Measurements from ENCODE around the gene MYRFL. TPM values are rescaled to one million over a fixed set of nuclear protein-coding genes. Genes with fewer than 3 reads are reported as not detected.
A peak's percentile ranks its signal among the peaks of the same experiment; 100 is the strongest.

The MYRFL gene
- total RNA-seq, 8 experiments from 2014 or later = 0.18 to 0.57 (median 0.33) TPM; not detected in 3

DNA sequence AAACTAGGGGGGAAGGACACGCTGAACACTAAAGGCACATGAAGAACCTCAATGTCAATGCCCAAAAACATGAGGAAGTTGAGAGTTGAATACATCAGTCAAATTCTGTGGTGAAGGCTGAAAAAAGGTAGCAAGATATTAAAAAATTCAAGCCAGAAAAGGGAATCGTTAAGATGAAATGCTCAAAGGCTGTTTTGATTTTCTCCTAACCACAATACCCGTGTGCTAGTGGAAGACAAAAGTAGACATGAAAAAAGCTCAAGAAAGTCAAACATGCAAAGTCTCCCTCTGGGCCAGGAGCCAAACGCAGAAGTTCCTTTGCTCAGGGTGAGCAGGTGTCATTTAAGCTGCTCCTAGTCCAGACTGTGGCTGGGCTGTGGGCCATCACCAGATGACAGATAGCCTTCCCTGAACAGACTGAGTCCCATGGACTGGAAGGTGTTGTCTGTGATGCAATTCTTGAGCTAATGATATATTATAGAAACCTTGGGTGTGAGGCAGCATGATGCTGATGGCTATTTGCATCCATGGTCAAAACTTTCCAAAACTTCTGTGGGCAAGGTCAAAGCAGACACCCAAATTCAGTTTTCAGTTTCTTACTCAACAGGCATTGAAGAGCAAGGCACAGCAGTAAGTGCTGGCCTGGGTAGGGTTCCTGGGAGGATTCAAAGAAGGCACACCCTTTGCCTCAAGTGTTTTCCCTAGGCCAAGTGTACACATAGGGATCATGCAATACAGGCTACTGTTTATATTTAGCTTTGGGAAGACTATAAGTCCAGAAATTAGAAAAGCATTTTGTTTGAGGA, 81.6 kb downstream of the MYRFL start:
- no peak overlapping the region for H3K4me3 ChIP-seq
- 20 to 100% (median 91%) methylated on average over 1 to 4 of the region's 4 CpGs; no CpG with 5 or more reads in 1 of the 10 experiments for WGBS, 10 experiments
- peaks cover 5% of the 10 kb centered on the region in 2 donors for H3K4me1 ChIP-seq (replicated peaks in 1 of 2)
- H3K27ac ChIP-seq = no peak overlapping the region
- ATAC-seq (replicated peaks in 6 of 8) = peak in 2 of 8 experiments; percentile 79 to 93
- in situ Hi-C loops (cut with MboI; ENCODE audit: low pct_unique_long_range_greater_than_20kb in 2 of 9, low sequenced_read_pairs in 9 of 9, unreplicated experiment in 9 of 9) = no loop called here

DNA sequence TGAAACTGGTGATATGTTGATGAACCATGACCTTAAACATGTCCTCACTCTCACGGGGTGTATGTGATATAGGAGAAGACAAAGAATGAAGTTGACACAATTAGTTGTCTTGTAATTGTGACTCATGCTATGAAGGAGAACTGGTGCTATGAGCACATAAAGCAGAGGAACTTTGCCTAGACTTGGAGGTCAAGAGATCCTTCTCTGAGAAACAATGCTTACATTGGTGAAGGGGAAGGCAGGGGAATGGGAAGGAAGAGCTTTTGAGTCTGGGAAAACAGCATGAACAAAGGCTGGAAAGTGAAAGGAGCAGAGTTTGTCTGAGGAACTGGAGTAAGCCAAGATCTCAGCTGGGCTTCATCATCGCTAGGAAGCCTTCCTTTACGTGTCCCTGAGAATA, 83.2 kb downstream of the MYRFL start:
- in situ Hi-C loops (cut with MboI; ENCODE audit: low pct_unique_long_range_greater_than_20kb in 2 of 9, low sequenced_read_pairs in 9 of 9, unreplicated experiment in 9 of 9) = no loop called here
- Histone ChIP-seq H3K4me1 (replicated peaks in 1 of 2) (peaks cover 5% of the 10 kb centered on the region in 2 donors), H3K4me3 (no peak overlapping the region), H3K27ac (no peak overlapping the region)
- ATAC-seq (replicated peaks in 6 of 8) = no peak
- 40 to 93% (median 75%) methylated on average over 1 to 3 of the region's 3 CpGs for WGBS, 10 experiments

DNA sequence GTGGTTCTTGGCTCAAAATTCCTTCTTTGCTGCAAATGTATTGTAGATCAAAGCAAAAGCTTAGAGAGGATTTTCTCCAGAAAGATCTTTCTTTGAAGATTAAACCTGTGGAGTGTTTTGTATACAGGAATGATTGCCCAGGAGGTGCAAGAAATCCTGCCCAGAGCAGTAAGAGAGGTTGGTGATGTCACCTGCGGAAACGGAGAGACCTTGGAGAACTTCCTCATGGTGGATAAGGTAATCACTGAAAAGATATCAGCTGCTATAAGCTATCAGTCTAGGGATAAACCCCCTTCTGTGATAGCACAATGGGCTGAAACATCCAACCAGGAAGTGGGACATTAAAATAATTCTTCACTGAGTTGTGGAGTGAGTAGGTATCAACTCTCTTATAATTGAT, 85.7 kb downstream of the MYRFL start:
- 44 to 94% (median 81%) methylated on average over 2 of the region's 2 CpGs; no CpG with 5 or more reads in 4 of the 10 experiments for WGBS, 10 experiments
- Histone ChIP-seq H3K4me3 (no peak overlapping the region), H3K4me1 (replicated peaks in 1 of 2) (no peaks in the 10 kb centered on the region), H3K27ac (no peak overlapping the region)
- ATAC-seq (replicated peaks in 6 of 8) = no peak
- in situ Hi-C loops (cut with MboI; ENCODE audit: low pct_unique_long_range_greater_than_20kb in 2 of 9, low sequenced_read_pairs in 9 of 9, unreplicated experiment in 9 of 9) = no loop called here

DNA sequence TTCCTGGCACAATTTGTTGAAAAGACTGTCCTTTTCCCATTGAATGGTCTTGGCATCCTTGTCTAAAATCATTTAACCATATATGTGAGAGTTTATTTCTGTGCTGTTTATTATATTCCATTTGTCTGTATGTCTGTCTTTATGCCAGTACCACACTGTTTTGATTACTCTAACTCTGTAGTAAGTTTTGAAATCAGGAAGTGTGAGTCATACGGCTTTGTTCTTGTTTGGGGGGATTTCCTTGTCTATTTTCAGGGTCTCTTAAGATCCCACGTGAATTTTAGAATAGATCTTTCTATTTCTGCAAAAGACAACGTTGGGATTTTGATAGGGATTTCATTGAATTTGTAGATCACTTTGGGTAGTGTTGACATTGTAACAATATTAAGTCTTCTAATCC, 88.5 kb downstream of the MYRFL start:
- Histone ChIP-seq H3K27ac (no peak overlapping the region), H3K4me1 (replicated peaks in 1 of 2) (no peaks in the 10 kb centered on the region), H3K4me3 (no peak overlapping the region)
- no peak for ATAC-seq (replicated peaks in 6 of 8)
- 23 to 100% (median 67%) methylated on average over 1 to 3 of the region's 3 CpGs; no CpG with 5 or more reads in 1 of the 10 experiments for WGBS, 10 experiments
- in situ Hi-C loops (cut with MboI; ENCODE audit: low pct_unique_long_range_greater_than_20kb in 2 of 9, low sequenced_read_pairs in 9 of 9, unreplicated experiment in 9 of 9) = no loop called here

DNA sequence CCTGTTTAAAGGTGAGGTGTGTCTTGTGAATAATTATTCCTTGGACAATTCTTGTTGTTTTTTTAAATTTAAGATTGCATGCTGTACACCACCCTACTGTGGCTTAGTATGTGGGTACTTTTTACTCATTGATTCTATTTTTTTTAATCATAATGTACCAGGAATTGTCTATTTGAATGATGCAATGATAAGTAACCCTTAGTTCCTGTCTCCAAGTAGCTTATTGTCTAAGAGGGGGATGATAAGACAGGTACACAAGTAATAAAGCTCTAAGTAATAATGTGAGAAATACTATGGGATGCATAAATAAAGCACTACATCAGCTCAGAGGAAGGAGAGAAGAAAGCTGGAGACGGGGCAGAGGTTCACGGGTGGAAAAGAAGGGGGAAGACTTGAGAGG, 90.9 kb downstream of the MYRFL start:
- in situ Hi-C loops (cut with MboI; ENCODE audit: low pct_unique_long_range_greater_than_20kb in 2 of 9, low sequenced_read_pairs in 9 of 9, unreplicated experiment in 9 of 9) = no loop called here
- no peak overlapping the region for H3K4me3 ChIP-seq

DNA sequence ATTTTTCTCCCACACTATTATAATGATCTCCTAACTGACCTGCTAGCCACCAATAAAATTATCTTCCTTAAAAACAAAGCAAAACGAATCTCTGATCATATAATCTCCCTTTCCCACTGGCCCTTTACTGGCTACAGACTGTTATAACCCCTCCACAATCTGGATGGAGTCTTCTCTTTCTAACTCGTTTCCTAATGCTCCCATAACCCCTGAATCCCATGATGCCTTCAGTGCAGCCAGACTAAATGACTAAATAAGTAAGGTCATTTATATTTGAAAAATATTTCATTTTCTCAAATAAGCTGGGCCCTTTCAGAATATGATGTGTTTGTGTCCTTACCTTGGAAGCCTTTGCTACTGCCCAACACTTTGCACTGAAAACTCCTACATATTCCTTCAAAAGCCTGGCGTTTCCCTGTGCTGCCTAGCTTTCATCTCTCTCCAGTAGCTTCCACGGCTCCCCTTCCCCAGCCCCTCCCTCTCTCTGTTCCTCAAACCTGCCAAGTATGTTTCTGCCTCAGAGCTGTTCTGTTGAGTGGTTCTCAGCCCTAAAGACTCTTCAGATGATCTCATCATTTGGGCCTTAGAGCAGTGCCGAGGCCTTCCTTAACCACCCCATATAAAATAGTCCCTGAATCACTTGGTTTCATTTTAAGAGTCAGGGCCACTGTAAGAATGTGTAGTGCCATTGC, 91.7 kb downstream of the MYRFL start:
- peak in 2 of 8 experiments; percentile 29 to 39 for ATAC-seq (replicated peaks in 6 of 8)

More for the DNA sequence above, 90.9 kb downstream of the MYRFL start:
- no peak for ATAC-seq (replicated peaks in 6 of 8)
- Histone ChIP-seq H3K27ac (no peak overlapping the region), H3K4me1 (replicated peaks in 1 of 2) (no peaks in the 10 kb centered on the region)
- WGBS, 10 experiments = 72 to 100% (median 91%) methylated on average over 1 to 2 of the region's 2 CpGs; no CpG with 5 or more reads in 2 of the 10 experiments

DNA sequence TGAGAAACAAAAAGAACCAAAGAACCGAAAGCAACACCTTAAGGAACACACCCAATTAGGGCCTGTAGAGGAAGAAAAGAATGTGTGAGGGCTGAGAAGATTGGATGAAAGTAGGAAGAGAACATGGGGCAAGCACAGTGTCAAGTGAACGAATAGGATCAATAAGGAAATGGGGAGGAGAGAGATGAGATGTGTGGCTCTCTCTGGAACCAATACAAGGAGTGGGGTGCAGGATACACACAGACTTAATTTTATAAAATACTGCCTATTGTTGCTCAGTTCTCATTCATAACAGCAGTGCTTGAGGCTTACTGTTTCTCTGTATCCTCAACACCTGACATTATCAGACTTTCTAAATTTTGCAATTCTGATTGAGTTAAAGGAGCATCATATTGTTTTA, 93.3 kb downstream of the MYRFL start:
- no peak overlapping the region for H3K4me3 ChIP-seq
- in situ Hi-C loops (cut with MboI; ENCODE audit: low pct_unique_long_range_greater_than_20kb in 2 of 9, low sequenced_read_pairs in 9 of 9, unreplicated experiment in 9 of 9) = no loop called here
- H3K4me1 ChIP-seq (replicated peaks in 1 of 2) = no peaks in the 10 kb centered on the region
- no peak for ATAC-seq (replicated peaks in 6 of 8)
- no peak overlapping the region for H3K27ac ChIP-seq
- 31 to 100% (median 100%) methylated on average over 1 to 2 of the region's 2 CpGs; no CpG with 5 or more reads in 3 of the 10 experiments for WGBS, 10 experiments

More for the DNA sequence above, 91.7 kb downstream of the MYRFL start:
- 6 to 80% (median 44%) methylated on average over 2 to 5 of the region's 5 CpGs for WGBS, 10 experiments
- no peak overlapping the region for H3K27ac ChIP-seq
- no peaks in the 10 kb centered on the region for H3K4me1 ChIP-seq (replicated peaks in 1 of 2)
- in situ Hi-C loops (cut with MboI; ENCODE audit: low pct_unique_long_range_greater_than_20kb in 2 of 9, low sequenced_read_pairs in 9 of 9, unreplicated experiment in 9 of 9) = no loop called here
- H3K4me3 ChIP-seq = no peak overlapping the region

DNA sequence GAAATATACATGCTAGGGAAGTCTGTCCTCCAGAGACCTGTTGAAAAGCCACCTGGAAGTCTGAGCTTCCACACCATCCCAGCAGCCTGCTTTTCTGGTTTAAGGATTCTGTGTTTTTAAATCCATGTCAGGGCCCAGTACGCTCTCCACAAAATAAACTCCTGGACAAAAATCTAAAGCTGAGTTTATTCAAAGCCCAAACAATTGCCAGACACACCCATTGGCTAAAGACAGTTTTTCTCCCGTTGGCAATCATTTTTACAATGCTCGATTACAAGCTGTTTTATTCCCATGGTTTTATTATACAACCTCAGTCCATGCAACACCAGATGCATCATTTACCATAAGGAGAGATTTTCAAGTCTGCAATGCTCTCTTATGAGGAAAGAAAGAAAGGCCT, 94.5 kb downstream of the MYRFL start:
- no peak overlapping the region for H3K27ac ChIP-seq
- no peaks in the 10 kb centered on the region for H3K4me1 ChIP-seq (replicated peaks in 1 of 2)
- ATAC-seq (replicated peaks in 6 of 8) = no peak
- WGBS, 10 experiments = 17 to 100% (median 45%) methylated on average over 1 to 3 of the region's 3 CpGs; no CpG with 5 or more reads in 2 of the 10 experiments
- no peak overlapping the region for H3K4me3 ChIP-seq
- in situ Hi-C loops (cut with MboI; ENCODE audit: low pct_unique_long_range_greater_than_20kb in 2 of 9, low sequenced_read_pairs in 9 of 9, unreplicated experiment in 9 of 9) = no loop called here

DNA sequence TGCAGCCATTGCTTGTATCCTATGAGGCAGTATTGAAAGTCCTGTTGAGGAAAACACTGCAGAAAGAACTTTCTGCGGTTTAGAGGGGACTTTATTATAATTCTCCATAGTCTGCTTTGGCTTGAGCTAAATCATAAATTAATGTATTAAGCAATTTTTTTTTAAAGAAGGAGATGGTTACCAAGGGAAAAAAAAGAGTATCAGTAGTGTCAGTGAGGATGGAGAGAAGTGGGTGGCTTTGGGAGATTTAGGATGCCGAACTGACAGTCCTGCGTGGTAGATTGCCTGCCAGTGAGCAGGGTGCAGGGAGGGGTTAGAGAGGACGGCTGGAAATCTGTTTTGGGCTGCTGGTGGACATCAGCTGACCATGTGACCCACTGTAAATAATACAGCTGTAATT, 96.8 kb downstream of the MYRFL start:
- in situ Hi-C loops (cut with MboI; ENCODE audit: low pct_unique_long_range_greater_than_20kb in 2 of 9, low sequenced_read_pairs in 9 of 9, unreplicated experiment in 9 of 9) = no loop called here

DNA sequence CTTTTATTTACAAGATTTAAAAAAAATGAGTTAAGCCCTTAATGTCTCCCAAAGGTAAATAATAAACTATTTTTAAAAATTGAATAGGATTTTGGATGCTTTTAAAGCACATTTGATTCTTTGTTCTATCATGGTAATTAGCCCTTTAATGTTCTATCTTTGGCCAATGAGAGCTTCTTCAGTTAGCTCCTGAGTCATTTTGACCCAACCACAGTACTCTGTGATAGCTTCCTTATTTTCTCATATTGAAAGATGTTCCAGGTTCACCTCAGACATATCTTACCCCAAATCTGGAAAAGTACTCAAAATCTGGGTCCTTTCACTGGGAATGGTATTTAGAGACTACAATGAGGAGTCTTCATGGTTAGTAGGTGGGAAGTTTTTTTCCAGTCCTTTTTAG, 98.0 kb downstream of the MYRFL start:
- no peak overlapping the region for H3K4me3 ChIP-seq
- no peak overlapping the region for H3K27ac ChIP-seq
- in situ Hi-C loops (cut with MboI; ENCODE audit: low pct_unique_long_range_greater_than_20kb in 2 of 9, low sequenced_read_pairs in 9 of 9, unreplicated experiment in 9 of 9) = no loop called here
- ATAC-seq (replicated peaks in 6 of 8) = no peak
- no peaks in the 10 kb centered on the region for H3K4me1 ChIP-seq (replicated peaks in 1 of 2)

More for the DNA sequence above, 96.8 kb downstream of the MYRFL start:
- 20 to 89% (median 69%) methylated on average over 1 to 4 of the region's 4 CpGs; no CpG with 5 or more reads in 1 of the 10 experiments for WGBS, 10 experiments
- no peaks in the 10 kb centered on the region for H3K4me1 ChIP-seq (replicated peaks in 1 of 2)
- peak in 2 of 8 experiments; percentile 19 to 49 for ATAC-seq (replicated peaks in 6 of 8)
- H3K27ac ChIP-seq = no peak overlapping the region
- H3K4me3 ChIP-seq = no peak overlapping the region

DNA sequence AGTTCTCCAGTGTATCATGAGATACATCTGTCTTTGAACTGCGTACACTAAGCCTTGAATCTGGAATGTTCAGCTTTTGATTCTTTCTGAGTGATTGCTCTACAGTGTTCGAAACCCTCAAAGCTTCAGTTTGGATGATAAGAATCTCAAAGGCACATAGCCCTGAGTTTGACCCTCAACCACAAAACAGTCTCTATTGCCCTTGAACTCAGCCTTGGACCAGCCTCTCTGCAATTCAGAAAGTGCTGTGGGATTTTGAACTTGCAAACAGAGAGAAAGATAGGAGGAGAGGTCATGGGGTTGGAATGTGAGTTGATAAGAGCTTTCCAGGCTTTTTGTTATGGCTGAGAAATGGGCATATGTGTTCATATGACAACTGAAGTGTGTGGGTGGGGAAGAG, 100.3 kb downstream of the MYRFL start:
- 0 to 100% (median 86%) methylated on average over 1 to 2 of the region's 2 CpGs; no CpG with 5 or more reads in 3 of the 10 experiments for WGBS, 10 experiments
- Histone ChIP-seq H3K4me1 (replicated peaks in 1 of 2) (no peaks in the 10 kb centered on the region), H3K27ac (no peak overlapping the region), H3K4me3 (no peak overlapping the region)
- in situ Hi-C loops (cut with MboI; ENCODE audit: low pct_unique_long_range_greater_than_20kb in 2 of 9, low sequenced_read_pairs in 9 of 9, unreplicated experiment in 9 of 9) = no loop called here
- ATAC-seq (replicated peaks in 6 of 8) = no peak

DNA sequence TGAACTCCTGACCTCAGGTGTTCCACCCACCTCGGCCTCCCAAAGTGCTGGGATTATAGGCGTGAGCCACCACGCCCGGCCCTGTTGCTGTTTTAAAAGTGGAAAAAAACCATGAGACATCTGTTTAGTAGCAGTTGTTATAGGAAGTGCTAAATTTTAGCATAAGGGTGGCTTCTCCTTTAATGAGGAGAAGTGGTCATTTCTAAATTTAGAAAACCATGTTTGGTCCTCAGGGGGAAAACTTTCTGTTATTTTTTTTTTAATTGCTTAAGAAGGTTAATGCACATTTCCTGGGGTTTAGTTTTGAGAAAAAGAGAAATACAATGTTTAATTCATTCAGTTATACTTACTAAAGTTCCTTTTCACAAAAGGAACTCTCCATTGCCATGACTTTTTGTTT, 102.1 kb downstream of the MYRFL start:
- peaks cover under 1 to 3% of the 10 kb centered on the region in 2 donors for H3K4me1 ChIP-seq (replicated peaks in 1 of 2)
- no peak overlapping the region for H3K27ac ChIP-seq
- WGBS, 10 experiments = 40 to 100% (median 85%) methylated on average over 1 to 4 of the region's 4 CpGs; no CpG with 5 or more reads in 7 of the 10 experiments
- peak in 1 of 8 experiments; percentile 59 for ATAC-seq (replicated peaks in 6 of 8)
- in situ Hi-C loops (cut with MboI; ENCODE audit: low pct_unique_long_range_greater_than_20kb in 2 of 9, low sequenced_read_pairs in 9 of 9, unreplicated experiment in 9 of 9) = no loop called here
- H3K4me3 ChIP-seq = no peak overlapping the region

DNA sequence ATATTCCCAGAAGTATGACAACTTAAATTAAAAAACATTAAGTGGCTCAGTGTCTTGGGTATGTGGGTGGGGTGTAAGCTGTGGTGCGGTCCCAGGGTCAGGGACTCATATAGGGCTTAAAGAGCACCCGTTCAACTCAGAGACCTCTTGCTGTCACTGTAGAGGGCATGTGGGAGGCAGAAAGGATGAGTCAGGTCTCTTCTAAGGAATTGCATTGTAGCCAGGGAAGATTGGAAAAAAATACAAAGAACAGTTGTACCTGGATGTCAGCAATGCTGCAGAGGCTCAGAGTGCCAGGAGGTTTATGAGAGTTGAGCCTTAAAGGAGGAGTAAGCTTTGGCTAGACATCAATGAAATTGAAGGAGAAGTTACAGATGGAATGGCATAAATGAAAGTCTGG, 104.1 kb downstream of the MYRFL start:
- WGBS, 10 experiments = 0 to 100% (median 67%) methylated on average over 1 of the region's 2 CpGs; no CpG with 5 or more reads in 6 of the 10 experiments
- in situ Hi-C loops (cut with MboI; ENCODE audit: low pct_unique_long_range_greater_than_20kb in 2 of 9, low sequenced_read_pairs in 9 of 9, unreplicated experiment in 9 of 9) = no loop called here
- H3K4me3 ChIP-seq = no peak overlapping the region
- ATAC-seq (replicated peaks in 6 of 8) = no peak
- no peak overlapping the region for H3K27ac ChIP-seq
- H3K4me1 ChIP-seq (replicated peaks in 1 of 2) = peaks cover 11 to 20% of the 10 kb centered on the region in 2 donors

Measured in motor neuron (in vitro differentiated cells).